HG03039 (cell line): Measurements from ENCODE around the gene COL26A1.
"Not testable (repeated sequence)": the region's sequence is repeated elsewhere in the genome, so short reads cannot be mapped to it uniquely, and the experiment has no call there.

Source experiments
- ATAC-seq: cut with Tn5 transposase; IDR thresholded peaks from one replicate; pipeline ENCODE4 v1.9.1; 2021; ENCODE audit warnings: mild to moderate bottlenecking, moderate library complexity; ENCODE audit not compliant: unreplicated experiment

COL26A1 gene

GRCh38 chr7:101362334-101363195, at the start of gene COL26A1:
Gene COL26A1 (plus strand): TSS chr7:101362875. CDS start chr7:101363033, 158 bp downstream.
- ATAC-seq, result no peak

- no peak for ATAC-seq
Observed at GRCh38 chr7:101315336-101315735, 47.3 kb upstream of the COL26A1 start.

- no peak for ATAC-seq
Observed at GRCh38 chr7:101319401-101319800, 43.3 kb upstream of the COL26A1 start.

GRCh38 chr7:101321491-101322401, 40.9 kb upstream of the COL26A1 start, which contains the start of gene IFT22:
Gene IFT22 (minus strand): TSS chr7:101321812. CDS start chr7:101321709, 103 bp downstream.
- peak; percentile 93 for ATAC-seq

GRCh38 chr7:101328159-101328558, 34.5 kb upstream of the COL26A1 start:
- ATAC-seq, result no peak

GRCh38 chr7:101330011-101330484, 32.6 kb upstream of the COL26A1 start:
- no peak for ATAC-seq

- ATAC-seq, result no peak
Observed at GRCh38 chr7:101332026-101332425, 30.6 kb upstream of the COL26A1 start.

GRCh38 chr7:101333912-101334311, 28.8 kb upstream of the COL26A1 start:
- no peak for ATAC-seq

- no peak for ATAC-seq
Observed at GRCh38 chr7:101340379-101340778, 22.3 kb upstream of the COL26A1 start.

GRCh38 chr7:101342892-101343291, 19.8 kb upstream of the COL26A1 start:
- ATAC-seq, result no peak

GRCh38 chr7:101347477-101347876, 15.2 kb upstream of the COL26A1 start:
- ATAC-seq, result no peak

GRCh38 chr7:101348456-101349067, 14.1 kb upstream of the COL26A1 start:
- not testable (repeated sequence) for ATAC-seq

GRCh38 chr7:101349300-101349699, 13.4 kb upstream of the COL26A1 start:
- ATAC-seq, result not testable (repeated sequence)

GRCh38 chr7:101352920-101353308, 9.8 kb upstream of the COL26A1 start:
- ATAC-seq, result no peak

GRCh38 chr7:101357433-101357832, 5.2 kb upstream of the COL26A1 start:
- no peak for ATAC-seq

GRCh38 chr7:101363196-101363733, 590 bp downstream of the COL26A1 start:
- ATAC-seq, result no peak

GRCh38 chr7:101363734-101364374, 1.2 kb downstream of the COL26A1 start:
- peak; percentile 56 for ATAC-seq

- ATAC-seq, result no peak
Observed at GRCh38 chr7:101365956-101366355, 3.3 kb downstream of the COL26A1 start.

GRCh38 chr7:101367676-101368075, 5.0 kb downstream of the COL26A1 start:
- ATAC-seq, result no peak
